ENCODE measurements around the gene DLK1.

GRCh38 chr14:100764471-100765115, 37.9 kb downstream of the DLK1 start:
- TF ChIP-seq CTCF (IDR thresholded peaks at IDR 0.05) (no peak), RFX5 (IDR thresholded peaks at IDR 0.05; ENCODE audit: low read length) (no peak), POLR2AphosphoS5 (IDR thresholded peaks at IDR 0.05; ENCODE audit: low read depth, low read length) (no peak), RAD21 (IDR thresholded peaks at IDR 0.05; ENCODE audit: low read length) (no peak), GABPA (IDR thresholded peaks at IDR 0.05; ENCODE audit: low read depth) (no peak), MAX (IDR thresholded peaks at IDR 0.05; ENCODE audit: low read depth) (no peak), SIN3A (IDR thresholded peaks at IDR 0.05; ENCODE audit: borderline replicate concordance, low read depth, low read length) (no peak), NFIC (IDR thresholded peaks at IDR 0.05; ENCODE audit: borderline replicate concordance) (no peak), FOXJ3 (CRISPR knock-in tag; IDR thresholded peaks at IDR 0.05) (no peak), CHD2 (IDR thresholded peaks at IDR 0.05; ENCODE audit: low read length, partially characterized antibody) (no peak), MEF2A (IDR thresholded peaks at IDR 0.05; ENCODE audit: borderline replicate concordance, low read depth) (no peak), IRF3 (IDR thresholded peaks at IDR 0.05; ENCODE audit: low read depth, low read length) (no peak), RXRA (IDR thresholded peaks at IDR 0.05; ENCODE audit: borderline replicate concordance, low read depth) (no peak)

Data from SK-N-SH (cell line).